Epithelial cell of proximal tubule (primary cell): Measurements from ENCODE around the gene NRXN3. TPM values are rescaled to one million over a fixed set of nuclear protein-coding genes. Genes with fewer than 3 reads are reported as not detected.

Source experiments
- DNase-seq: peaks from one replicate; pipeline ENCODE4 v3.0.0-alpha.2; 2011; ENCODE audit warnings: low read depth
- H3K4me3 ChIP-seq: 2 replicates; pipeline ENCODE4 v1.5.1; 2011; ENCODE audit warnings: low read depth, mild to moderate bottlenecking, low read length
- CTCF ChIP-seq: conservative IDR thresholded peaks from 2 replicates; pipeline ENCODE4 v1.5.1; 2012; ENCODE audit warnings: low read depth, mild to moderate bottlenecking, low read length
- total RNA-seq: library from RNA; depleted of rRNA; stranded (reverse); fragments of >200 nt; gene quantifications from 2 replicates; pipeline ENCODE4 v1.2.3, GENCODE V29; 2015

NRXN3 gene
- total RNA-seq, 1 donor from 2014 or later: 1.2 TPM

- no peak overlapping the region for H3K4me3 ChIP-seq
- no peak for DNase-seq
- TF ChIP-seq CTCF: no peak
Observed at GRCh38 chr14:79229383-79229909, 1059.3 kb downstream of the NRXN3 start.

- H3K4me3 ChIP-seq: no peak overlapping the region
- DNase-seq: no peak
- no peak for TF ChIP-seq CTCF
Observed at GRCh38 chr14:79242666-79243065, 1072.5 kb downstream of the NRXN3 start.

GRCh38 chr14:79246173-79246572, 1076.0 kb downstream of the NRXN3 start:
- H3K4me3 ChIP-seq: no peak overlapping the region
- DNase-seq: no peak
- TF ChIP-seq CTCF: no peak

- DNase-seq: no peak
- H3K4me3 ChIP-seq: no peak overlapping the region
- no peak for TF ChIP-seq CTCF
Observed at GRCh38 chr14:79248126-79248525, 1078.0 kb downstream of the NRXN3 start.

GRCh38 chr14:79248771-79249170, 1078.6 kb downstream of the NRXN3 start:
- H3K4me3 ChIP-seq: no peak overlapping the region
- no peak for DNase-seq
- no peak for TF ChIP-seq CTCF

- no peak for DNase-seq
- H3K4me3 ChIP-seq: no peak overlapping the region
- TF ChIP-seq CTCF: no peak
Observed at GRCh38 chr14:79251278-79251677, 1081.1 kb downstream of the NRXN3 start.

- no peak for DNase-seq
- no peak overlapping the region for H3K4me3 ChIP-seq
- TF ChIP-seq CTCF: no peak
Observed at GRCh38 chr14:79253576-79253975, 1083.4 kb downstream of the NRXN3 start.
